HEK293 (cell line): Measurements from ENCODE around the gene ABI3.
A peak's percentile ranks its signal among the peaks of the same experiment; 100 is the strongest.

Source experiments
- CTCF ChIA-PET: fragments of 350-600 bp; formaldehyde crosslinking; extraction: SDS; loops from one replicate; lab custom pipeline; 2021; ENCODE audit warnings: antibody characterized with exemption; lab: Yijun Ruan, JAX
- POLR2A ChIA-PET: fragments of 300-600 bp; formaldehyde crosslinking; extraction: SDS; loops from one replicate; lab custom pipeline; 2020; ENCODE audit warnings: antibody characterized with exemption, inconsistent platforms; lab: Yijun Ruan, JAX
- H3K27ac ChIP-seq: fragments of 200-500 bp; sonication (Bioruptor generic); 2 replicates; pipeline ENCODE4 v1.5.1; 2014; ENCODE audit warnings: low read depth, low read length, control low read depth, inconsistent platforms; ENCODE audit errors: extremely low read depth
- H3K36me3 ChIP-seq, 2 experiments: fragments of 200-500 bp in 1 of 2; sonication (Bioruptor generic) in 1 of 2; 1 replicate in 1 of 2; 2 replicates in 1 of 2; pipeline ENCODE4 v1.5.1; 2014 to 2017; ENCODE audit warnings: inconsistent platforms in 2 of 2, low read length in 2 of 2; ENCODE audit not compliant: control insufficient read depth in 2 of 2, insufficient read depth in 1 of 2
- H3K4me1 ChIP-seq: fragments of 200-500 bp; sonication (Bioruptor generic); 2 replicates; pipeline ENCODE4 v1.5.1; 2014; ENCODE audit warnings: mild to moderate bottlenecking, low read length, inconsistent platforms; ENCODE audit not compliant: control insufficient read depth, insufficient read depth
- H3K4me3 ChIP-seq: 2 replicates; pipeline ENCODE4 v1.5.1; 2011; ENCODE audit warnings: low read depth, mild to moderate bottlenecking, control low read depth, low read length, moderate library complexity
- H3K9me3 ChIP-seq: fragments of 200-500 bp; sonication (Bioruptor generic); 2 replicates; pipeline ENCODE4 v1.5.1; 2014; ENCODE audit warnings: low read depth, low read length, inconsistent platforms; ENCODE audit not compliant: control insufficient read depth, insufficient read depth
- CTCF ChIP-seq: fragments of 450-650 bp; formaldehyde crosslinking; IDR thresholded peaks from 2 replicates; pipeline ENCODE4 v1.5.1; 2016; ENCODE audit warnings: missing biosample characterization, missing genetic modification characterization
- KLF7 ChIP-seq: fragments of 450-650 bp; formaldehyde crosslinking; IDR thresholded peaks from 2 replicates; pipeline ENCODE4 v1.5.1; 2016; ENCODE audit warnings: missing biosample characterization, missing genetic modification characterization, borderline replicate concordance
- OVOL3 ChIP-seq: fragments of 450-650 bp; formaldehyde crosslinking; IDR thresholded peaks from 2 replicates; pipeline ENCODE4 v1.5.1; 2016; ENCODE audit warnings: missing biosample characterization, missing genetic modification characterization
- PBX3 ChIP-seq: sonication (generic); formaldehyde crosslinking; IDR thresholded peaks from 2 replicates; pipeline ENCODE4 v1.8.1; 2022; ENCODE audit warnings: mild to moderate bottlenecking, moderate library complexity, missing genetic modification reagents
- RBAK ChIP-seq: fragments of 450-650 bp; formaldehyde crosslinking; IDR thresholded peaks from 2 replicates; pipeline ENCODE4 v1.5.1; 2016; ENCODE audit warnings: missing biosample characterization, missing genetic modification characterization
- ZBTB17 ChIP-seq: fragments of 450-650 bp; formaldehyde crosslinking; IDR thresholded peaks from 2 replicates; pipeline ENCODE4 v1.5.1; 2016; ENCODE audit warnings: missing biosample characterization, missing genetic modification characterization
- ZFP69B ChIP-seq: fragments of 450-650 bp; formaldehyde crosslinking; IDR thresholded peaks from 2 replicates; pipeline ENCODE4 v1.5.1; 2016; ENCODE audit warnings: missing biosample characterization, missing genetic modification characterization
- ZNF175 ChIP-seq: fragments of 450-650 bp; formaldehyde crosslinking; IDR thresholded peaks from 2 replicates; pipeline ENCODE4 v1.5.1; 2016; ENCODE audit warnings: missing biosample characterization, missing genetic modification characterization
- ZNF202 ChIP-seq: fragments of 450-650 bp; formaldehyde crosslinking; IDR thresholded peaks from 2 replicates; pipeline ENCODE4 v1.5.1; 2016; ENCODE audit warnings: missing biosample characterization, missing genetic modification characterization, borderline replicate concordance
- ZNF398 ChIP-seq: fragments of 450-650 bp; formaldehyde crosslinking; IDR thresholded peaks from 2 replicates; pipeline ENCODE4 v1.5.1; 2017; ENCODE audit warnings: missing biosample characterization, missing genetic modification characterization
- ZNF513 ChIP-seq: fragments of 450-650 bp; IDR thresholded peaks from 2 replicates; pipeline ENCODE4 v1.5.1; 2018; ENCODE audit warnings: missing biosample characterization, missing genetic modification characterization
- ZNF571 ChIP-seq: fragments of 450-650 bp; formaldehyde crosslinking; IDR thresholded peaks from 2 replicates; pipeline ENCODE4 v1.5.0; 2017; ENCODE audit warnings: missing biosample characterization, missing genetic modification characterization
- ZNF626 ChIP-seq: fragments of 450-650 bp; sonication (Bioruptor Pico); formaldehyde crosslinking; IDR thresholded peaks from 2 replicates; pipeline ENCODE4 v1.5.1; 2018; ENCODE audit warnings: missing biosample characterization, missing genetic modification characterization, inconsistent platforms
- ZSCAN30 ChIP-seq: fragments of 450-650 bp; IDR thresholded peaks from 2 replicates; pipeline ENCODE4 v1.5.1; 2018; ENCODE audit warnings: missing biosample characterization, mild to moderate bottlenecking, missing genetic modification characterization, moderate library complexity

The ABI3 gene

GRCh38 chr17:49252148-49252695, 41.7 kb downstream of the ABI3 start:
- H3K27ac ChIP-seq = no peak overlapping the region
- no peaks in the 10 kb centered on the region for H3K9me3 ChIP-seq
- no peaks in the 10 kb centered on the region for H3K36me3 ChIP-seq
- TF ChIP-seq OVOL3 (tag by site-specific recombination) (no peak), ZBTB17 (peak; percentile 25; the same call in 1 of the 2 replicates)
- ChIA-PET CTCF (interaction anchor here (0.5 kb wide), 2 partner anchors 437 to 529 kb away, joined by 3 read pairs; no protein-coding TSS in a partner anchor), POLR2A (no interaction called here)
- no peak overlapping the region for H3K4me3 ChIP-seq
- H3K4me1 ChIP-seq = peaks cover 3% of the 10 kb centered on the region; the same call in 1 of the 2 replicates

- no peak overlapping the region for H3K27ac ChIP-seq
- ChIA-PET POLR2A (no interaction called here), CTCF (interaction anchor here (0.8 to 1.5 kb wide), 3 partner anchors 24 to 28 kb away, joined by 3 to 6 read pairs (median 6); no protein-coding TSS in a partner anchor)
- no peaks in the 10 kb centered on the region for H3K9me3 ChIP-seq
- TF ChIP-seq ZNF202 (no peak), ZNF398 (tag by site-specific recombination) (no peak), PBX3 (CRISPR knock-in tag) (no peak), ZNF626 (tag by site-specific recombination) (no peak), CTCF (tag by site-specific recombination) (peak; percentile 60; the same call in 1 of the 2 replicates), RBAK (tag by site-specific recombination) (no peak), ZNF571 (tag by site-specific recombination) (no peak), ZNF175 (tag by site-specific recombination) (no peak)
- peaks cover 3% of the 10 kb centered on the region; the same call in 1 of the 2 replicates for H3K4me1 ChIP-seq
- no peaks in the 10 kb centered on the region for H3K36me3 ChIP-seq
- no peak overlapping the region for H3K4me3 ChIP-seq
Observed at GRCh38 chr17:49254066-49254465, 43.6 kb downstream of the ABI3 start.

GRCh38 chr17:49255125-49255524, 44.6 kb downstream of the ABI3 start:
- no peak overlapping the region for H3K27ac ChIP-seq
- TF ChIP-seq ZNF513 (tag by site-specific recombination) (no peak), ZFP69B (no peak), ZSCAN30 (tag by site-specific recombination) (no peak), ZNF175 (tag by site-specific recombination) (no peak), KLF7 (tag by site-specific recombination) (no peak)
- TF ChIP-seq, all 188 proteins: peak for 0
- Histone ChIP-seq H3K4me3 (no peak overlapping the region), H3K36me3 (no peaks in the 10 kb centered on the region), H3K4me1 (no peaks in the 10 kb centered on the region), H3K9me3 (no peaks in the 10 kb centered on the region)
- POLR2A ChIA-PET = no interaction called here
- CTCF ChIA-PET = no interaction called here
